ENCODE results near the gene ASTL. TPM values are rescaled to one million over a fixed set of nuclear protein-coding genes. Genes with fewer than 3 reads are reported as not detected.
A peak's percentile ranks its signal among the peaks of the same experiment; 100 is the strongest.

ASTL gene
- total RNA-seq, 1 experiment from 2014 or later = 0.79 TPM

DNA sequence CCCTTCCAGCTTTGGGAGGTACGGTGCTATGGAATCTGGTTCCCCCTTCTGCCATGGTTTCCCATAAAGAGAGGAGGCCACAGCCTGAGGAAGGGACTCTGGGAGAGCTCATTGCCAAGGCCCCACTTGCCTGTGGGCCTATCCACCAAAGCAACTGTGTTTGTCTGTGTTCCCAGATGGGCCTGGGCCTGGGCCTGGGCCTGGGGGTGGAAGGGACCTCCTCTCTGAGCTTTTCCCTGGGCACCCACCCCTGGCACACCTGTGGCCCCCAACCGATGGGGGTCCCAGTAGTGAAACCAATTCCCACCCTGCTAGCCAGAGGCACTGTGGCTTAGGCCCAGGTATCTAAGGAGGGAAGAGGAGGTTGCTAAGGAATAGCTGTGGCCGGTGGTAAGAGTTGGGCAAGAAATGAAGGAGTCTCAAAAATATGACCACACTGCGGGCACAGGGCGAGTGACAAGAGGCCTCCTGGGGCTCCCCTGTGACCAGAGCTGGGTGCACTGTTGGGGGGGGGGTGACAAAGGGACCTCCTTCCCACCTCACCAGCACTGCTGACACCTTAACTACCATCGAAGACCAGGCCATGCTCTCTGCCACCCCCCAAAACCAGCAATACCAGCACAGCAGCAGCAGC, 11.8 kb upstream of the ASTL start (continued):
- TF ChIP-seq HMGXB4 (CRISPR knock-in tag; IDR thresholded peaks at IDR 0.05) (no peak), USF1 (CRISPR knock-in tag; IDR thresholded peaks at IDR 0.05) (no peak), ESRRA (CRISPR knock-in tag; IDR thresholded peaks at IDR 0.05; ENCODE audit: borderline replicate concordance) (no peak), FOXP1 (CRISPR knock-in tag; IDR thresholded peaks at IDR 0.05; ENCODE audit: borderline replicate concordance) (no peak), GRHL2 (CRISPR knock-in tag; IDR thresholded peaks at IDR 0.05; ENCODE audit: insufficient replicate concordance, severe bottlenecking) (no peak), JUN (CRISPR knock-in tag; IDR thresholded peaks at IDR 0.05) (no peak), CBFB (CRISPR knock-in tag; IDR thresholded peaks at IDR 0.05; ENCODE audit: low read depth) (no peak), KAT7 (CRISPR knock-in tag; IDR thresholded peaks at IDR 0.05; ENCODE audit: borderline replicate concordance) (no peak), MYBL2 (CRISPR knock-in tag; IDR thresholded peaks at IDR 0.05) (no peak)
- TF ChIP-seq, protein P1, sequence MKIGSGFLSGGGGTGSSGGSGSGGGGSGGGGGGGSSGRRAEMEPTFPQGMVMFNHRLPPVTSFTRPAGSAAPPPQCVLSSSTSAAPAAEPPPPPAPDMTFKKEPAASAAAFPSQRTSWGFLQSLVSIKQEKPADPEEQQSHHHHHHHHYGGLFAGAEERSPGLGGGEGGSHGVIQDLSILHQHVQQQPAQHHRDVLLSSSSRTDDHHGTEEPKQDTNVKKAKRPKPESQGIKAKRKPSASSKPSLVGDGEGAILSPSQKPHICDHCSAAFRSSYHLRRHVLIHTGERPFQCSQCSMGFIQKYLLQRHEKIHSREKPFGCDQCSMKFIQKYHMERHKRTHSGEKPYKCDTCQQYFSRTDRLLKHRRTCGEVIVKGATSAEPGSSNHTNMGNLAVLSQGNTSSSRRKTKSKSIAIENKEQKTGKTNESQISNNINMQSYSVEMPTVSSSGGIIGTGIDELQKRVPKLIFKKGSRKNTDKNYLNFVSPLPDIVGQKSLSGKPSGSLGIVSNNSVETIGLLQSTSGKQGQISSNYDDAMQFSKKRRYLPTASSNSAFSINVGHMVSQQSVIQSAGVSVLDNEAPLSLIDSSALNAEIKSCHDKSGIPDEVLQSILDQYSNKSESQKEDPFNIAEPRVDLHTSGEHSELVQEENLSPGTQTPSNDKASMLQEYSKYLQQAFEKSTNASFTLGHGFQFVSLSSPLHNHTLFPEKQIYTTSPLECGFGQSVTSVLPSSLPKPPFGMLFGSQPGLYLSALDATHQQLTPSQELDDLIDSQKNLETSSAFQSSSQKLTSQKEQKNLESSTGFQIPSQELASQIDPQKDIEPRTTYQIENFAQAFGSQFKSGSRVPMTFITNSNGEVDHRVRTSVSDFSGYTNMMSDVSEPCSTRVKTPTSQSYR (CRISPR knock-in tag; IDR thresholded peaks at IDR 0.05) = no peak

GRCh38 chr2:96148410-96149217, 10.3 kb upstream of the ASTL start:
- Mint-ChIP-seq H3K27me3 (ENCODE audit: low read depth) (peaks cover 35% of the 10 kb centered on the region), H3K9me3 (no peaks in the 10 kb centered on the region), H3K36me3 (no peaks in the 10 kb centered on the region), H3K4me1 (peaks cover 45% of the 10 kb centered on the region), H3K27ac (peak overlapping the region; percentile 62; the same call in 1 of the 2 replicates), H3K4me3 (peak overlapping the region; percentile 44)
- POLR2A ChIA-PET = interaction anchor here (1.0 kb wide), 1 partner anchor 10 kb away, joined by 3 read pairs; the partner anchor contains the start of gene ASTL
- ATAC-seq (peak; percentile 64), DNase-seq (ENCODE audit: low spot score) (peak; percentile 75)
- CTCF ChIA-PET = interaction anchor here (0.7 to 4.9 kb wide), 6 partner anchors 10 to 156 kb away, joined by 3 to 33 read pairs (median 10); partner anchors contain the start of gene ASTL
- TF ChIP-seq NFYB (CRISPR knock-in tag; conservative IDR thresholded peaks at IDR 0.05; ENCODE audit: low read depth) (no peak), FOXK1 (CRISPR knock-in tag; IDR thresholded peaks at IDR 0.05) (no peak), SP1 (CRISPR knock-in tag; conservative IDR thresholded peaks at IDR 0.05) (peak; percentile 50), ETV6 (CRISPR knock-in tag; IDR thresholded peaks at IDR 0.05) (0 out of 2 replicates have a peak, but pooled peaks have one; percentile 31), ATF1 (CRISPR knock-in tag; IDR thresholded peaks at IDR 0.05) (no peak), SOX15 (CRISPR knock-in tag; IDR thresholded peaks at IDR 0.05) (no peak), CREB1 (CRISPR knock-in tag; IDR thresholded peaks at IDR 0.05) (0 out of 2 replicates have a peak, but pooled peaks have one; percentile 24), ZNF317 (CRISPR knock-in tag; IDR thresholded peaks at IDR 0.05; ENCODE audit: borderline replicate concordance, low read depth) (no peak), MYBL2 (CRISPR knock-in tag; IDR thresholded peaks at IDR 0.05) (no peak), ZBTB21 (CRISPR knock-in tag; IDR thresholded peaks at IDR 0.05; ENCODE audit: borderline replicate concordance) (peak; percentile 87), ZNF121 (CRISPR knock-in tag; IDR thresholded peaks at IDR 0.05) (no peak), MXD4 (CRISPR knock-in tag; IDR thresholded peaks at IDR 0.05; ENCODE audit: borderline replicate concordance) (no peak)
- TF ChIP-seq, protein P2, sequence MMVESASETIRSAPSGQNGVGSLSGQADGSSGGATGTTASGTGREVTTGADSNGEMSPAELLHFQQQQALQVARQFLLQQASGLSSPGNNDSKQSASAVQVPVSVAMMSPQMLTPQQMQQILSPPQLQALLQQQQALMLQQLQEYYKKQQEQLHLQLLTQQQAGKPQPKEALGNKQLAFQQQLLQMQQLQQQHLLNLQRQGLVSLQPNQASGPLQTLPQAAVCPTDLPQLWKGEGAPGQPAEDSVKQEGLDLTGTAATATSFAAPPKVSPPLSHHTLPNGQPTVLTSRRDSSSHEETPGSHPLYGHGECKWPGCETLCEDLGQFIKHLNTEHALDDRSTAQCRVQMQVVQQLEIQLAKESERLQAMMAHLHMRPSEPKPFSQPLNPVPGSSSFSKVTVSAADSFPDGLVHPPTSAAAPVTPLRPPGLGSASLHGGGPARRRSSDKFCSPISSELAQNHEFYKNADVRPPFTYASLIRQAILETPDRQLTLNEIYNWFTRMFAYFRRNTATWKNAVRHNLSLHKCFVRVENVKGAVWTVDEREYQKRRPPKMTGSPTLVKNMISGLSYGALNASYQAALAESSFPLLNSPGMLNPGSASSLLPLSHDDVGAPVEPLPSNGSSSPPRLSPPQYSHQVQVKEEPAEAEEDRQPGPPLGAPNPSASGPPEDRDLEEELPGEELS (CRISPR knock-in tag; IDR thresholded peaks at IDR 0.05) = no peak
- TF ChIP-seq, protein P3, sequence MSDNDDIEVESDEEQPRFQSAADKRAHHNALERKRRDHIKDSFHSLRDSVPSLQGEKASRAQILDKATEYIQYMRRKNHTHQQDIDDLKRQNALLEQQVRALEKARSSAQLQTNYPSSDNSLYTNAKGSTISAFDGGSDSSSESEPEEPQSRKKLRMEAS (CRISPR knock-in tag; IDR thresholded peaks at IDR 0.05) = peak; percentile 59; the same call in 1 of the 2 replicates
- TF ChIP-seq, protein P4, sequence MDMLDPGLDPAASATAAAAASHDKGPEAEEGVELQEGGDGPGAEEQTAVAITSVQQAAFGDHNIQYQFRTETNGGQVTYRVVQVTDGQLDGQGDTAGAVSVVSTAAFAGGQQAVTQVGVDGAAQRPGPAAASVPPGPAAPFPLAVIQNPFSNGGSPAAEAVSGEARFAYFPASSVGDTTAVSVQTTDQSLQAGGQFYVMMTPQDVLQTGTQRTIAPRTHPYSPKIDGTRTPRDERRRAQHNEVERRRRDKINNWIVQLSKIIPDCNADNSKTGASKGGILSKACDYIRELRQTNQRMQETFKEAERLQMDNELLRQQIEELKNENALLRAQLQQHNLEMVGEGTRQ (CRISPR knock-in tag; IDR thresholded peaks at IDR 0.05) = peak; percentile 52
